HG03196 (cell line): ENCODE results near the gene CCDC88C.
"Not testable (repeated sequence)": the region's sequence is repeated elsewhere in the genome, so short reads cannot be mapped to it uniquely, and the experiment has no call there.

Source experiments
- ATAC-seq: cut with Tn5 transposase; IDR thresholded peaks from one replicate; pipeline ENCODE4 v1.9.1; 2021; ENCODE audit not compliant: unreplicated experiment

The CCDC88C gene

DNA sequence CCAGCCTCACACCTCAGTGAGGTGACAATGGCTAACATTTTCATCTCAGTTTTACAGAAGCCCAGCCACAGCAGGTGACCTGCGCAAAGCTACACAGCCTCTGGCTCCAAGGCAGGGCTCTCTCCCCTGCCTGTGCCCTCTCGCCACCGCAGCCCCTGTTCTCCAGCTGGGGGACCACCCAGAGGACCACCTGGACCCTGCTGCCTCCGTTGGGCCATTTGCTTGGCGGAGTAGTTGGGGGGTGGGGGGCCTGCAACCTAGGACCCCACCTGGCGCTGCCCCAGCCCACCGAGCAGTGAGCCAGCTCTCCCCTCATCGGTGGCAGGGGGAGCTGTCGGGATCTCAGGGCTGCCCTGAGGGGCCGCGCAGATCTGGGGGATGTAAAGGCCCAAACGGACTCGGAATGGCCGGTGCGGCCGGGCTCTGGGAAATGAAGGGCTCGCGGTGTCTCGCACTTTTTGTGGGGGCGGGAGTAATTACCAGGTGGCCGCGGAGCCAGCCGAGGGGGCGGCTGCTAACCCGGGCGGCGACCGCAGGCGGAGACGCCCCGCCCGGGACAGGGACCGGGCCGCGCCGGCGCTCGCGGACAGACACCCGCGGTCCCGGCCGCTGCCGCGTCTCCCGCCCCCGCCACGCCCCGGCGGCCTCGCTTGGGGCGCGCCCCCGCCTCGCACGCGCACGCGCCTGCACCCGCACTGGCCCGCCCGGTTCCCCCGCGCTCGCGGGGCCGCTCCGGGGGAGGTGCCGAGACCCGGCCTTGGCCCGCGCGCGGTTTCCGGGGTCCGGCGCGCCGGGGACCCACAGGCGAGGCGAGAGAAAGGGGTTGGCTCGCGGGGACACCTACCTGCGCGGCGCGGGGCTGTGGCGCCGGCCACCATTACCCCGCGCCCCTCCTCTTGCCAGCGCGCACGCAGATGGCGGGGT is 164.5 kb downstream of the CCDC88C start:
- no peak for ATAC-seq

DNA sequence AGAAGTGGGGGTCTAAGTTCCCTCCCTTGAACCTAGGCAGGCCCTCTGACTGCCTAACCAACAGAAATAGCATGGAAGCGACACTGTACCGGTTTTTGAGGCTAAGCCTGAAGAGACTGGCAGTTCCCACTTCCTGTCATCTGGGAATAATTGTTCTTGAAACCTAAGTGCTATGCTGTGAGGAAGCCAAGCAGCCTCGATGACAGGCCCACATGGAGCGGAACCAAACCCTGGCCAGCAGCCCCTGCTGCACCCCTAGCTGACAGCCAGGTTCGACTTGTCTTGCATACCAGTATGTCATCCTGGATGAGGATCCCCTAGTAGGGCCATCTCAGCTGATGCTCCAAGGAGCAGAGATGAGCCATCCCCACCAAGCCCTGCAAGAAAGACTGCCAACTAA is 166.7 kb downstream of the CCDC88C start:
- no peak for ATAC-seq

DNA sequence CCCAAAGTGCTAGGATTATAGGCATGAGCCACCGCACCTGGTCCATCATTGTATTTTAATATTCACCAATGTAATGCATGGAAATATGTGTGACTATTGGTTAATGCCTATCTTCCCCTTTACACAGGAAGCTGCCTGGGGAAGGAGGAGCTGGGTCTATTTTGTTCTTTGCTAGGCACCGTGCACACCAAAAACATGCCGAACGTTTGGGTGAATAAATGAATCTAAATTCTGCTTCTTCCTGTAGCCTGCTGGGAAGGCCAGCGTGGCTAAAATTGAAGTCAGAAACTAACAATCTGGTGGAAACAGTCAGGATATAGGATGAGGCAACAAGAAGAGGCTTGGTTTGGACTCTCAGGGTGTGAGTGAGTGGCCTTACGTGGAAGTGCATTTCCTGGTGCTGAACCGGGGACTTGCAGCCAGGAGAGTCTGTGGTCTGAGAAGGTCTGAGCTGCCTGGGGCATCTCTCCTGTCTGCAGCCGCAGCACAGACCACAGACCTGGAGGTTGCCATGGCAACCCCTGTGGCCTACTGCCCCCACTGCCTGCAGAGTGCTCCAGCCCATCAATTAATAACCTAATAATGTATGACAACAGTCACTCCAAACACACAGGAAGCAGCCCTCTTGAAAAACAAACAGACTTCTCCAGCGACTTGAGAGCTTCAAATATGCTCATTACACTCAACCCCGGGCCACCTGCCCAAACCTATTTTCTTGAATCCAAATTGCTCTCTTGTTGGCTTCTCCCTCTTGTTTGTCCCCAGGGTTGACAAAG is 167.6 kb downstream of the CCDC88C start:
- ATAC-seq, result peak; percentile 87

DNA sequence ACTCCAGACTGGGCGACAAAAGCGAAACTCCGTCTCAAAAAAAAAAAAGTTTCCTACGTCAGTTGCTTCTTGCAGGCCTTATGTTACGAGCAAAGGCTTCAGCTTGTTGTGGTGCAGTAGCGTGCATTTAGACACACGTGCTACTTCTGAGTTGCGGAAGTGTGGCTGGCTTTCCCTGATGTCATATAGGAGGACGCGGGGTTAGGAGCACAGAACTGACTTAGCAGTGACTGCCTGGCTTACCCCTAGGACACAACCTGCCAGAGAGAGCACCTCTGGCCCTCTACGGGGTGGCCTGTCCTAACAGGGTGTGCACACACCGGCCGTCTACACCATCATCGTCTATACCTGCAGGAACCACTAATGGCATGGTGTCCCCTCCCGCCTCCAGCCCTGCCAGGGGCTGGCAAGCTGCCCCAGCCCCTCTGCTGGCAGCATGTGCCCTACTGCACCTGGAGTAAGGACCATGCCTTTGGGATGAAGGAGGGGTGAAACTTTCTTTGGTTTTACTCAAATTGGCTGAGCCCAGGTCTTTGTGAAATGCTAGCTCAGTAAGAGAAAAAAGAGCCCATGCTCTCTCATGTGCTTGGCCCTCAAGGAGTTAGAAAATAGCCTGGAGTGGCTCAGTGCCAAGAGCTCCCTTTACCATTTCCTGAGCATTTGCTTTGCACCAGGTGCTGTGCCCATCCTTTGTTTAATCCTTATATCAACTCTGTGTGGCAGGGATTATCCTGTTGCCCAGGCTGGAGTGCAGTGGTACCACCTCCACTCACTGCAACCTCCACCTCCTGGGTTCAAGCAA is 171.4 kb downstream of the CCDC88C start:
- no peak for ATAC-seq

DNA sequence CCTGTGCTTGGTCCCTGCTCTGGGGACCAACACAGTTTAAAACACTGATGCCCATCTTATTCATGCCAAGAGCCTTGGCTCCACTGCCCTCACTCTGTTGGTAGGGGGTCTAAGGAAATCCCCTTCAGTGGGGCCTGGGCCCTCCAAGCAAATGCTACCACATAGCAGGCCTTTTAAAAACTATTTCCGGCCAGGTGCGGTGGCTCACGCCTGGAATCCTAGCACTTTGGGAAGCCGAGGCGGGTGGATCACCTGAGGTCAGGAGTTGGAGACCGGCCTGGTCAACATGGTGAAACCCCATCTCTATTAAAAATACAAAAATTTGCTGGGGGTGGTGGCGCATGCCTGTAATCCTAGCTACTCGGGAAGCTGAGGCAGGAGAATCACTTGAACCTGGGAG is 172.0 kb downstream of the CCDC88C start:
- not testable (repeated sequence) for ATAC-seq

DNA sequence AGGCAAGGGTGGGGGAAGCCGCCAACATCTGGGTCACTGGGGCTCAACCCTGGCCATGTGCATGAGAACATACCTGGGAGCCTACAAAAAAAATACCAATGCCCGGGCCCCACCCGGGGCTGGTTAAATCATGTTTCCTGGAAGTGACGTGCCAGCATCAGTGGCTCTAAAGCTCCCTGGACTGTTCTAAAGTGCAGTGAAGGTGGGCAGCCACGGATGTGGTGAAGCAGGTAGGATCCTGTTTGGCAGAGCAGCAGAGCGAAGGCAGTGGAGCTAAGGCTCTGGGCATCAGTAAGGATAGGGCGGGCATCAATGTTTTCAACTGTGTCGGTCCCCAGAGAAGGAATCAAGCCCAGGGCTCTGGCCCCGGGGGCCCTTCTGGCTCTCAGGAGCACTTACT is 172.6 kb downstream of the CCDC88C start:
- no peak for ATAC-seq

DNA sequence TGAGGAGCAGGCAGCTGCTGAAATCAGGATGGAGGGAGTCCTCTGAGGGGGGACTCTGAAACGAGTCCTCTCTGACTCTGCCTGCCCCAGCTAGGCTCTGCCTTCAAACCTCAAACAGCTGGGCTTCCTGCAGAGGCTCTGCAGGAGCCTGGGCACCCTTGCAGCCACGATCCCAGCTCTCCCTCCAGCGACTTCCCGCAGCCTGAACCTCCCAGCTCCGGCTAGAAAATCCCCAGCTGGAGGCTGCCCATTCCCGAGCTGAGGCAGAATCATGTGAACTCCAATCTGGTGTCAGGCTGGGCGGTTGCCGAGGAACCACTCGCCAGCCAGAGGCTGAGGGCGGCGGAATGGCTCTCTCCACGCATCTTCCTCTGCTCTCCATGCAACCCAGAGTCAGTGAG is 173.1 kb downstream of the CCDC88C start, which contains the start of gene GPR68:
Gene GPR68 (minus strand): TSS at position 204 of the 401 bp plus-strand sequence. CDS start 9,654 bp downstream, outside the sequence.
- ATAC-seq, result no peak

DNA sequence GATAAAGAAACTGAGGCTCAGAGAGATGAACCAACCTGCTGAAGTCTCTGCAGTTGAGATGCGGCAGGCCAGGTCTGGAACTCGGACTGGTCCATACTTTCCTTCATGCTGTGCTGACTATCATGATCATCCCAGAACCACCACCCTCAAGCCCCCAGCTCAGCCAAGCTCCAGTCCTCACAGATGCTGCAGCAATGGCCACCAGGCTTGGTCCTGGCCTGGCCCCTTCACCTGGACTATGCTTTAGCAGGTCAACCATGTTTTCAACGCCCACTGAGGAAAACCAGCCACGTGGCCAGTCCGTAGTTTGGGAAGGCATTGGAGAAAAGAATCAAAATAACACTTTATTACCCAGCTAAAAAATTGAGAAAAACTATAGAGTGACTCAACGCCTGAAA is 174.5 kb downstream of the CCDC88C start:
- ATAC-seq, result peak; percentile 10

DNA sequence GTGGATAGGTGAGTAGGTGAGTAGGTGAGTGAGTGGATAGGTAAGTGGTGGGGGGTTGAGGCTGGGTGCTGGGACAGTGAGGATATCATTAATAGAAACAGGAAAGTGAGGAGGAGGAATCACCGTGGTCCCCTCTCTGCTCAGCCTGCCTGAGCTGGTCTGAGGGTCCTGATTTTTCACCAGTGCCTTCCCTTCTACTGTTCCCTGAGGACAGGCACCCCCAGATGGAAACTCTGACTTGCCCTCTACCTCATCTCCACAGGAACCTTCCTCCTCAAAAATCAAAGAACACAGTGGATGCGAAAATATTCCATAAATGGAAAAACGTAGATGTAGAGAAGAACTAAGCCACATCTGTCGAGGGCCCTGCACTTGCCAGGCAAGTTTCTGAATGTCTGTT is 175.0 kb downstream of the CCDC88C start:
- ATAC-seq, result no peak

DNA sequence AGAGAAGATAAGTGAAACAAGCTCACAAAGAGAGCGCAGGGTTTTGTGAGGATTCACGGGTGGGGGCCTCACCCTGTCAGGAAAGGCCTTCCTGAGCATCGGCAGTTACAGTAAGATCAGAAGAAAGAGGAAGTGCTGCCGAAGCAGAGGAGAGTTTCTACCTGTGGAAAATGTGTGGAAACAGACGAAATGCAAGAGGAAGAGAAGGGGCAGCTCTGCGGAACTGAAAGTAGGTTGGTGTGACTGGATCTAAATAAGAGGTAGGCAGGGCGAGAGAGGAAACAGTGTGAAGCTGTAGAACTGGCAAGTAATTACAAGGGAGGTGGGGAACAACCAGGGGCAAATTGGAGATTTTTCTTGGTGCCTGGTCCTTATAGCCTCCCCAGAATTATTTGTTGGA is 175.8 kb downstream of the CCDC88C start:
- no peak for ATAC-seq

DNA sequence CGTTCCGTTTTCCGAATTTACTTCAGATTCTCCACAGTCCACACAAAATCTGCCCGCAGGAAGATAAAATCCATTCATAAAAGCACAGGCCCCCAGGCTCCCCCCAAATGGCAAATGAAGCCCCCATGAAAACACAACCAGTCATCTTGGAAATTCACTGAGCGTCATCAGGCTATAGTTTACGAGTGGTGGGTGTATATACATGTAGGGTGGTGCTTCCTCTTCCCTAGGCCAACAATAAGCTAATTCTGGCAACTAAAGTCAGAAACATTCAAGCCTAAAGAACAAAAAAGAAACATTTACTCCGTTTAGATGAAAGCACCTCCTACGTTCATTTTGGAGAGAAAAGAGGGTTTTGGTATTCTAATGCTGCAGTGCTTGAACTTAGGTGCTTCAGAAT is 179.0 kb downstream of the CCDC88C start:
- no peak for ATAC-seq

DNA sequence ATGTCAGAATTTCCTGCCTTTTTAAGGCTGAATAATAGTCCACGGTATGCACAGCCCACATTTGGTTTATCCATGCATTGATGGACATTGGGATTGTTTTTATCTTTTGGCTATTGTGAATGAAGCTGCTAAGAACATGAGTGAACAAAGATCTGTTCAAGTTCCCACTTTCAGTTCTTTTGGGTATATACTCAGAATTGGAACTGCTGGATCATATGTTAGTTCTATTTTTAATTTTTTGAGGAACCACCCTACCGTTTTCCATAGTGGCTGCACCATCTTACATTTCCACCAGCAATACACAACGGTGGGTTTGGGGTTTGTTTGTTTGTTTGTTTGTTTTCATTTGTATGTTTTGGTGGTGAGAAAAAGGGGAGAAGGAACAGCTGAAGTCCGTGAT is 179.5 kb downstream of the CCDC88C start:
- no peak for ATAC-seq

DNA sequence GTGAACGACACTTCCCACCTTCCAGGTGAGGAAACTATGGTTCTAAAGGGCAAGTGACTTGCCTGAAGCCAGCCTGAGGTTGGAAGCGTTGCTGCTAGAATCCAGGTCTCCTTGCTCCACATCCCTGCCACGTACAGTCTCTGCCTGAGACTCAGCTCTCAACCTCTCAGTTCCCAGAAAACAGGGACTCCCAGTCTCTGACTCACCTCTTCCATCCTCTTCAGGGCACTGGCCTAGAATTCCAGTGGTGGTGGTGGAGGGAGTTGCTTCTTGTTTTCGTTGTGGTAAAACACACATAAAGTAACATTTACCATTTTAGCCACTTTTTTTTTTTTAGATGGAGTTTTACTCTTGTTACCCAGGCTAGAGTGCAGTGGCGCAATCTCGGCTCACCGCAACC is 180.4 kb downstream of the CCDC88C start:
- no peak for ATAC-seq

DNA sequence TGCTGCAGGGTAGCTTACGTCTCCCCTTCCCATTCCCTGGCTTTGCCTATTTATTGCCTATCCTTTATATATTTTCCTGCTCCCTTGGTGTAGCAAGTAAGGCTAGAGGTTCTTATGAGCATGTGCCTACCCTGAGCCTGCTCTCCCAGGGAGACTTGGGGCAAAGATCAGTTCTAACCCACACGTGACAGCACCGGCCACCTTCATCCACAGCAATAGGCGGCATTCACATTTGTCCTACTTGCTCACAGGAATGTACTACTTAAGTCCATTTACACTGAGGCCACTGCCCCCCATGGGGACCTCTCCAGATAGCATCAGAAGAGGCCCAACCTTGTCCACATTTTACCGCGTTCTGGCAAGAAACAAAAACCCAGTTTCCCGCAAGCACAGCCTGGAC is 181.8 kb downstream of the CCDC88C start:
- no peak for ATAC-seq

DNA sequence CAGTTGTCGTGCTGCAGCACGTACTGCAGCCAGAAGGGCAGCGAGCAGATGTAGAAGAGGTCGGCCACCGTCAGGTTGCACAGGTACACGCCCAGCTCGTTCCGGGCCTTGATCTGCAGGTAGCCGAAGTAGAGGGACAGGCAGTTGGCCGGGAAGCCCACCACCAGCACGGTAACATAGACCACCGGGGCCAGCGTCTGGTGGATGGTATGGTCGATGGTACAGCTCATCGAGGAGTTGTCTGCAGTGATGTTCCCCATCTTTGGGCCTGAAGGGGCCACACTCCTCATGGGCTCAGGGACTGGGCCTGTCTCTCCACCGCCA is 182.9 kb downstream of the CCDC88C start:
- ATAC-seq, result no peak

DNA sequence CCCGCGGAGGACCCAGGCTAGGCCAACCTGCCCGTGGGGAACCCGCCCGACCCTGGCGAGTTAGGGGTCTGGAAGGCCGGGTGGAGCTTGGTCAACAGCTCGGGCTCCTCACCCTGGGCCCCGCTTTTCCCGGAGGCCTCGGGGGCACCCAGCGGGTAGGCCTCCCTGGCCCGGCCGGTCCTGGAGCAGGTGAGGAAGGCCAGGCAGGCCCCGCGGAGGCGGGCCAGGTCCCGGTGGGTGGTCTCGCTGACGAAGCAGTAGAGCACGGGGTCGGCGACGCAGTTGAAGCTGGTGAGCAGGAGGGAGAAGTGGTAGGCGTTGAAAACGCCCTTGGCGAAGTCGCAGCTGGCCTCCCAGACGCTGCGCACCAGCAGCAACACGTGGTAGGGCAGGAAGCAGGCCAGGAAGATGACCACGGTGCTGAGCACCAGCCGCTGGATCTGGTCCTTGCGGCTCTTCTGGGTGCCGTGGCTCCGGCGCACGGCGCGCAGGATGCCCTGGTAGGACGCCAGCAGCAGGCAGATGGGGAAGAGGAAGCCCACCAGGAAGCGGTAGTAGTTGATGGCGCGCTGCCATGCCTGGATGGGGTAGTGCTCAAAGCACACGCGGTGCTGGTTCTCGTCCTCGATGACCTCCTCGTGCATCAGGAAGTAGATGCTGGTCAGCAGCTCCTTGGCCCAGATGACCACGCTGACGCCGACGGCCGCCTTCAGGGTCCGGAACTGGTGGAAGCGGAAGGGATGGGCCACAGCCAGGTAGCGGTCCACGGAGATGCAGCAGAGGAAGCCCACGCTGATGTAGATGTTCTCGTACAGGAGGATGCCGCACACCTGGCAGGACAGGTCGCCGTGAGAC is 183.5 kb downstream of the CCDC88C start:
- ATAC-seq, result no peak

DNA sequence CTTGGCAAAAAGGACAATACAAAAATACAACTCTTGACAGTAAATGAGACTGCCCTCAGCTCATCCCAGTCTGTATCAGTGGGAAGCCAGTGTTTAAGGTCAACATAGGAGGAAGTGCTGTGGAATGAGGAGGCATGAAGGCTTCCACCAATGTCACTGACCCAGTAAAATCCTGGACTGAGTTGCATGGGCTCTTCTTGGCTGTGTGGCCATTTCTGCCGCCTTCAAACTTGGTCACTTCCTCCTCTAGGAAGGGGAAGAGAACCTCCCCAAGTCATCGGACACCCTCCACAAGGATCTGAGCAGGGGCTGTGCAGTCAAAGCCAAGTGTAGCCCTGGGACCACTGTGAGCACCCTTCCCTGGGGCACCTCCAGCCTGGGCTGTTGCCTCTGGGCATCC is 185.0 kb downstream of the CCDC88C start:
- no peak for ATAC-seq

DNA sequence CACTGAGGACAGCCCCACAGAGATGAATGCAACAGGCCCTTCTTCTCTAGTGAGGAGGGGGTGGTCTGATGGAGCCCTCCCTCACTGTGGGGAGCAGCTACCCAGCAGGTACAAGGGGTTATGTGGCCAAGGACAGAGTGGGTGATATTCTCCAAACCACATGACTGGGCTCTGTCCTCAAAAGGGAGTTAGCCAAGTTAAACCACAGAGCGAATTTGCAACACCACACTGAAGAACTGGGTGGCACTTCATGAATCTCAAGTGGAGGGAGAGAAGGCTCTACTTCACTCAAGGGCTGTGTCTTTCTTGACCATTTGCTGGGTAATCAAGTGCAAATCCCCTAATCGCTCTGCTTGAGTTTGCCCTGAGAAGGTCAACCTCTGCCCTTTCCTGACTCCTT is 185.6 kb downstream of the CCDC88C start:
- no peak for ATAC-seq

DNA sequence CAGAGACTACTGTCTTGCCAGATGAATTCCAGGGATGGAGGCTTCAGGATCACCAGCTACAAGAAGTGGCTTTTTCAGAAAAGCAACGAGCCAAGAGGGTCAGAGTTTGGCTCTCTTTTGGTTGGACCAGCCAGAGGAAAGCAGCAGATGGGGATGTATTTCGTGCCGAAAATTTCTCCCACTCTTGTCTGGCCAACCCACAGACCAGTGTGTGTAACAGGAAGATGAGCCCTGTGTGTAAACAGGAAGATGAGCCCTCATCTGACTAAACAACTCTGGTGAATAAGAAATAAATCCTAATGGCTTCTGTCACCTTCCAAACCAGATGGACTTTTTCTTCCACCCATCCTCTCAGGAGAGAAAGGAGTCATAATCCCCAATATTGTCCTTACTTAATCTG is 186.2 kb downstream of the CCDC88C start:
- ATAC-seq, result no peak

DNA sequence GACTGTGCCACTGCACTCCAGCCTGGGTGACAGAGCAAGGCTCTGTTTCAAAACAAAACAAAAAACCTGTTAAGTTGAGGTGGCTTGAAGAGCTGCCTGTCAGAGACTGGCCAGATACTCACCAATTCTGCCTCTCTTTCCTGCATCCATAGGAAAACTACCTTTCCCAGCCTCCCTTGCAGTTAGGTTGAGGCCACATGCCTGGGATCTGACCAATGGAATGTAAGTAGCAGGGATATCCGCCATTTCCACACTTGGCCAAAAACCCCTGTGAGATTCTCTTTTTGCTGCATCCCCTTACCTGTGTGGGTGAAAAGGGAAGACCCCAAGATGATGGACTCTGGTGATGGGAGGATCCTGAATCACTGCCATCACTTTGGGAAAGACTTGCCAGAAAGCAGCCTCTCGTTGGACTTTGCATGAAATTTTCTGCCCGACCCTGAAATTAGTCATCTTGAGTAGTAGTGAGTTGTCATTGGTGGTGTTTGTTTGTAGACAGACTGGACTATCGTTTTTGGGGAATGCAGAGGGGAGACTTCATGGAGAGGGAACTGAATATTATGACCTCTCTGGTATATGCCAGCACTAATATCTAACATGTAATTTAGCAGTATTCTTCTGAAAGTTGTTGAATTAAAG is 187.1 kb downstream of the CCDC88C start:
- no peak for ATAC-seq
